ENCODE data around the gene STAT1. TPM values are rescaled to one million over a fixed set of nuclear protein-coding genes. Genes with fewer than 3 reads are reported as not detected.

STAT1 gene
- total and polyA plus RNA-seq, 11 donors, result 7.8 to 469 (median 44.0) TPM

DNA sequence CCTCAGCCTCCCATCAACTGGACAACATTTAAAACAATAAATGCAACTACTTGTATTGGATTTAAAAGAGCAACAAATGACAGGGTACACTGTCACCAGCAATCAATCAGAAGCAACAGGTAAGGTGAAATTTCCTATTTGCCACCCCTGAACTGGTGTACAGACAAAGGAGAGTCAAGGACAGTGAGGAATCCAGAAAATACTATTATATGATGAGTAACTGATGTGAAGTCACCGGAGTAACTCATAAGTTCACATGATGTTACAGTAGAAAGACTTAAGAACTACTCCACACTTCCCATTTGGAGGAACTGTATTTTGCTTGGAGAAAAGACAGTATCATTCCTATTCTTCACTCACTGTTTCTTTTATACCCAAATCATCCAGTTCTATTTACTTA, 4.1 kb upstream of the STAT1 start:
- intact Hi-C loops (cut with DNase I), result no loop called here
- TF ChIP-seq POLR2A (IDR thresholded peaks at IDR 0.05), result no peak
- TF ChIP-seq, protein P1, sequence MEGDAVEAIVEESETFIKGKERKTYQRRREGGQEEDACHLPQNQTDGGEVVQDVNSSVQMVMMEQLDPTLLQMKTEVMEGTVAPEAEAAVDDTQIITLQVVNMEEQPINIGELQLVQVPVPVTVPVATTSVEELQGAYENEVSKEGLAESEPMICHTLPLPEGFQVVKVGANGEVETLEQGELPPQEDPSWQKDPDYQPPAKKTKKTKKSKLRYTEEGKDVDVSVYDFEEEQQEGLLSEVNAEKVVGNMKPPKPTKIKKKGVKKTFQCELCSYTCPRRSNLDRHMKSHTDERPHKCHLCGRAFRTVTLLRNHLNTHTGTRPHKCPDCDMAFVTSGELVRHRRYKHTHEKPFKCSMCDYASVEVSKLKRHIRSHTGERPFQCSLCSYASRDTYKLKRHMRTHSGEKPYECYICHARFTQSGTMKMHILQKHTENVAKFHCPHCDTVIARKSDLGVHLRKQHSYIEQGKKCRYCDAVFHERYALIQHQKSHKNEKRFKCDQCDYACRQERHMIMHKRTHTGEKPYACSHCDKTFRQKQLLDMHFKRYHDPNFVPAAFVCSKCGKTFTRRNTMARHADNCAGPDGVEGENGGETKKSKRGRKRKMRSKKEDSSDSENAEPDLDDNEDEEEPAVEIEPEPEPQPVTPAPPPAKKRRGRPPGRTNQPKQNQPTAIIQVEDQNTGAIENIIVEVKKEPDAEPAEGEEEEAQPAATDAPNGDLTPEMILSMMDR (IDR thresholded peaks at IDR 0.05), result no peak
- ATAC-seq (no peak), DNase-seq (no peak)
- Histone ChIP-seq H3K4me1 (peaks cover 0 to 66% (median 16%) of the 10 kb centered on the region in 12 donors), H3K4me3 (no peak overlapping the region), H3K9me3 (no peaks in the 10 kb centered on the region), H3K27ac (peak overlapping the region in 1 of 12 donors; percentile 100), H3K27me3 (no peaks in the 10 kb centered on the region), H3K36me3 (no peaks in the 10 kb centered on the region)
- WGBS, 4 donors, result 79 to 97% (median 90%) methylated on average over 1 of the region's 1 CpG

DNA sequence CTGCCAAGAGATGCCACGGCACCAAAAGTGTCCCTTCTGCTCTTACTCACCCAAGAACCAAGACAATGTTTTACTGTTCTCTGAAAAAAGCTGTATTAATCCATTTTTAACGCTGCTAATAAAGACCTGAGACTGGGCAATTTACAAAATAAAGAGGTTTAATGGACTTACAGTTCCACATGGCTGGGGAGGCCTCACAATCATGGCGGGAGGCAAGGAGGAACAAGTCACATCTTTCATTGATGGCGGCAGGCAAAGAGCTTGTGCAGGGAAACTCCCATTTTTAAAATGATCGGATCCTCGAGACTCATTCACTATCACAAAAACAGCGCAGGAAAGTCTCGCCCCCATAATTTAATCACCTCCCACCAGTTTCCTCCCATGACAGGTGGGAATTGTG, 1.9 kb upstream of the STAT1 start:
- no peaks in the 10 kb centered on the region for H3K27me3 ChIP-seq
- WGBS, 4 donors, result 87 to 89% (median 88%) methylated on average over 8 of the region's 8 CpGs
- peak overlapping the region in 1 of 12 donors; percentile 97 for H3K27ac ChIP-seq
- no peak overlapping the region for H3K4me3 ChIP-seq
- intact Hi-C loops (cut with DNase I), result loop anchor here in 2 of 10 donors (2.0 kb wide), 1 partner anchor 135 kb away; the partner anchor contains the start of gene GLS (in 2 of the 2)
- no peak for TF ChIP-seq POLR2A (IDR thresholded peaks at IDR 0.05)
- TF ChIP-seq, protein P1 (IDR thresholded peaks at IDR 0.05), result no peak
- no peak for ATAC-seq
- no peaks in the 10 kb centered on the region for H3K9me3 ChIP-seq
- peaks cover 0 to 66% (median 31%) of the 10 kb centered on the region in 12 donors for H3K4me1 ChIP-seq
- DNase-seq, result no peak
- H3K36me3 ChIP-seq, result peaks cover 0 to 22% (median 3%) of the 10 kb centered on the region in 9 donors

DNA sequence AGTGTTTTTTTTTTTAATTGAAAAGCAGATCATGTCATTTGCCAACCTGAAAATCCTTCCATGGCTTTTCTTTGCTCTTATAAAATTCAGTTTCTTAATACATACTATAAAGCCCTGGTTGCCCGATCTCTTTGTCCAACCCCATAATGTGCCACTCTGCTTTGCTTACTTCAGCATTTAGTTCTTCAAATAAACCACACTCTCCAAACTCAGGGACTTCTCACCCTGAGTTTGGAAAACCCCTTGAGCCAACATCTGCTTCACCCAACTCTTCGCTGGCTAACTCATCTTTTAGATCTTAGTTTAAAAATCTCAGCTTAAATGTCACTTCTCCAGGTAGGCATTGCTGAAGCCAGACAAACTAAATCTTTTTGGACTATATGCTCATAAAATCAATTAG, 1.3 kb upstream of the STAT1 start:
- Histone ChIP-seq H3K27me3 (no peaks in the 10 kb centered on the region), H3K9me3 (no peaks in the 10 kb centered on the region), H3K4me1 (peaks cover 0 to 68% (median 32%) of the 10 kb centered on the region in 12 donors), H3K27ac (peak overlapping the region in 5 of 12 donors; percentile 87 to 98 (median 93)), H3K4me3 (no peak overlapping the region), H3K36me3 (peaks cover 0 to 28% (median 6%) of the 10 kb centered on the region in 9 donors)
- intact Hi-C loops (cut with DNase I), result loop anchor here in 2 of 10 donors (2.0 kb wide), 1 partner anchor 134 kb away; the partner anchor contains the start of gene GLS (in 2 of the 2)
- WGBS, 4 donors, result 91 to 100% (median 96%) methylated on average over 2 of the region's 2 CpGs
- no peak for TF ChIP-seq POLR2A (IDR thresholded peaks at IDR 0.05)
- TF ChIP-seq, protein P1 (IDR thresholded peaks at IDR 0.05), result no peak
- DNase-seq (no peak), ATAC-seq (no peak)

DNA sequence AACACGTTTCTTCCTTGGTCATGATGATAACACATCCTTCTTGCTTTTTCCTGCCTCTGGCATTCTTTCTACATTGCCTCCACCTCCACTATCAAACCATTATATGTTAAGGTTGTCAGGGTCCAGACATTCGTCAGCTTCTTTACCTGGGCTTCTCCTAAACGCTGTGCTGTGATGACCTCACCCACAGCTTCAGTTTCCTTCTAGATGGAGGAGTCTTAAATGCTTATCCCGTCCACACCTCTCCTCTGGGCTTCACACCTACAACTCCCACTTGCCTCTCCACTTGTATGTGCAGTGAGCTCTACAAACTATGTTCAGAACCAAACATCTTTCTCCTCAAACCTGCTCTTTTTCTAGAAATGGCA, 666 bp upstream of the STAT1 start:
- WGBS, 4 donors, result 39 to 47% (median 42%) methylated on average over 4 of the region's 4 CpGs
- peaks cover 0 to 34% (median 12%) of the 10 kb centered on the region in 9 donors for H3K36me3 ChIP-seq
- TF ChIP-seq, protein P1 (IDR thresholded peaks at IDR 0.05), result no peak
- TF ChIP-seq POLR2A (IDR thresholded peaks at IDR 0.05), result no peak
- H3K4me1 ChIP-seq, result peaks cover 0 to 69% (median 30%) of the 10 kb centered on the region in 12 donors
- ATAC-seq, result no peak
- DNase-seq, result peak in 1 of 5 donors; percentile 15
- peak overlapping the region; percentile 11 to 94 (median 82) for H3K4me3 ChIP-seq
- H3K27ac ChIP-seq, result peak overlapping the region; percentile 75 to 98 (median 90)
- H3K9me3 ChIP-seq, result no peaks in the 10 kb centered on the region
- no peaks in the 10 kb centered on the region for H3K27me3 ChIP-seq
- intact Hi-C loops (cut with DNase I), result loop anchor here in 3 of 10 donors (2.0 to 5.0 kb wide), 2 partner anchors 134 to 232 kb away; partner anchors contain the start of gene GLS (in 2 of the 3)
